GM19025 (cell line): ENCODE results near the gene ANO4.
"Not testable (repeated sequence)": the region's sequence is repeated elsewhere in the genome, so short reads cannot be mapped to it uniquely, and the experiment has no call there.

Experiments used
- ATAC-seq: cut with Tn5 transposase; IDR thresholded peaks from one replicate; pipeline ENCODE4 v1.9.1; 2021; ENCODE audit warnings: mild to moderate bottlenecking, low read depth, moderate library complexity; ENCODE audit not compliant: unreplicated experiment

Gene ANO4

GRCh38 chr12:101074940-101075680 is 280.5 kb downstream of the ANO4 start:
- no peak for ATAC-seq

GRCh38 chr12:101076921-101077320 is 282.3 kb downstream of the ANO4 start:
- no peak for ATAC-seq

- no peak for ATAC-seq
Measured at GRCh38 chr12:101077791-101078528, 283.4 kb downstream of the ANO4 start.

GRCh38 chr12:101078536-101079285 is 284.1 kb downstream of the ANO4 start:
- ATAC-seq = no peak

GRCh38 chr12:101082706-101083105 is 288.1 kb downstream of the ANO4 start:
- ATAC-seq = no peak

- ATAC-seq = no peak
Measured at GRCh38 chr12:101086490-101087135, 292.0 kb downstream of the ANO4 start.

GRCh38 chr12:101087920-101088319 is 293.3 kb downstream of the ANO4 start:
- no peak for ATAC-seq

- no peak for ATAC-seq
Measured at GRCh38 chr12:101089271-101089670, 294.7 kb downstream of the ANO4 start.

- ATAC-seq = not testable (repeated sequence)
Measured at GRCh38 chr12:101090222-101090621, 295.6 kb downstream of the ANO4 start.

GRCh38 chr12:101097829-101098580 is 303.4 kb downstream of the ANO4 start:
- ATAC-seq = no peak

- no peak for ATAC-seq
Measured at GRCh38 chr12:101107032-101107763, 312.6 kb downstream of the ANO4 start.

- ATAC-seq = no peak
Measured at GRCh38 chr12:101108130-101108529, 313.6 kb downstream of the ANO4 start.

GRCh38 chr12:101110866-101111265 is 316.3 kb downstream of the ANO4 start:
- no peak for ATAC-seq

- no peak for ATAC-seq
Measured at GRCh38 chr12:101111441-101111840, 316.9 kb downstream of the ANO4 start.

GRCh38 chr12:101115326-101115725 is 320.8 kb downstream of the ANO4 start:
- no peak for ATAC-seq

GRCh38 chr12:101116911-101117310 is 322.3 kb downstream of the ANO4 start:
- no peak for ATAC-seq

GRCh38 chr12:101117842-101118241 is 323.3 kb downstream of the ANO4 start:
- ATAC-seq = no peak

GRCh38 chr12:101127521-101128219 is 333.1 kb downstream of the ANO4 start:
- no peak for ATAC-seq
